ENCODE data around the gene SEZ6L. TPM values are rescaled to one million over a fixed set of nuclear protein-coding genes. Genes with fewer than 3 reads are reported as not detected.

Gene SEZ6L
- total RNA-seq, 1 donor from 2014 or later, result 1.7 TPM

GRCh38 chr22:26430600-26430999 is 261.3 kb downstream of the SEZ6L start:
- H3K4me3 Mint-ChIP-seq, result peak overlapping the region; percentile 84
- H3K9me3 Mint-ChIP-seq, result no peaks in the 10 kb centered on the region
- peaks cover 43% of the 10 kb centered on the region for H3K27me3 Mint-ChIP-seq (ENCODE audit: low read depth)
- DNase-seq (ENCODE audit: low read depth, low spot score), result no peak
- TF ChIP-seq, protein P1, sequence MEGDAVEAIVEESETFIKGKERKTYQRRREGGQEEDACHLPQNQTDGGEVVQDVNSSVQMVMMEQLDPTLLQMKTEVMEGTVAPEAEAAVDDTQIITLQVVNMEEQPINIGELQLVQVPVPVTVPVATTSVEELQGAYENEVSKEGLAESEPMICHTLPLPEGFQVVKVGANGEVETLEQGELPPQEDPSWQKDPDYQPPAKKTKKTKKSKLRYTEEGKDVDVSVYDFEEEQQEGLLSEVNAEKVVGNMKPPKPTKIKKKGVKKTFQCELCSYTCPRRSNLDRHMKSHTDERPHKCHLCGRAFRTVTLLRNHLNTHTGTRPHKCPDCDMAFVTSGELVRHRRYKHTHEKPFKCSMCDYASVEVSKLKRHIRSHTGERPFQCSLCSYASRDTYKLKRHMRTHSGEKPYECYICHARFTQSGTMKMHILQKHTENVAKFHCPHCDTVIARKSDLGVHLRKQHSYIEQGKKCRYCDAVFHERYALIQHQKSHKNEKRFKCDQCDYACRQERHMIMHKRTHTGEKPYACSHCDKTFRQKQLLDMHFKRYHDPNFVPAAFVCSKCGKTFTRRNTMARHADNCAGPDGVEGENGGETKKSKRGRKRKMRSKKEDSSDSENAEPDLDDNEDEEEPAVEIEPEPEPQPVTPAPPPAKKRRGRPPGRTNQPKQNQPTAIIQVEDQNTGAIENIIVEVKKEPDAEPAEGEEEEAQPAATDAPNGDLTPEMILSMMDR (conservative IDR thresholded peaks at IDR 0.05), result no peak
- H3K36me3 Mint-ChIP-seq (ENCODE audit: low read depth), result no peaks in the 10 kb centered on the region
- no peak overlapping the region for H3K27ac Mint-ChIP-seq (ENCODE audit: unreplicated experiment)
- H3K4me1 Mint-ChIP-seq, result peaks cover 35% of the 10 kb centered on the region

GRCh38 chr22:26431261-26431995 is 262.2 kb downstream of the SEZ6L start:
- TF ChIP-seq, protein P1 (conservative IDR thresholded peaks at IDR 0.05), result no peak
- no peak for DNase-seq (ENCODE audit: low read depth, low spot score)
- Mint-ChIP-seq H3K4me3 (peak overlapping the region; percentile 84), H3K27ac (ENCODE audit: unreplicated experiment) (no peak overlapping the region), H3K36me3 (ENCODE audit: low read depth) (no peaks in the 10 kb centered on the region), H3K9me3 (no peaks in the 10 kb centered on the region), H3K27me3 (ENCODE audit: low read depth) (peaks cover 35% of the 10 kb centered on the region), H3K4me1 (peaks cover 35% of the 10 kb centered on the region)

GRCh38 chr22:26432619-26433311 is 263.5 kb downstream of the SEZ6L start:
- H3K27me3 Mint-ChIP-seq (ENCODE audit: low read depth), result peaks cover 26% of the 10 kb centered on the region
- TF ChIP-seq, protein P1 (conservative IDR thresholded peaks at IDR 0.05), result no peak
- no peaks in the 10 kb centered on the region for H3K9me3 Mint-ChIP-seq
- no peaks in the 10 kb centered on the region for H3K36me3 Mint-ChIP-seq (ENCODE audit: low read depth)
- H3K4me1 Mint-ChIP-seq, result peaks cover 35% of the 10 kb centered on the region
- H3K4me3 Mint-ChIP-seq, result no peak overlapping the region
- no peak for DNase-seq (ENCODE audit: low read depth, low spot score)
- H3K27ac Mint-ChIP-seq (ENCODE audit: unreplicated experiment), result no peak overlapping the region

All from neural crest cell (in vitro differentiated cells).